Measurements from ENCODE around the gene VENTX.

DNA sequence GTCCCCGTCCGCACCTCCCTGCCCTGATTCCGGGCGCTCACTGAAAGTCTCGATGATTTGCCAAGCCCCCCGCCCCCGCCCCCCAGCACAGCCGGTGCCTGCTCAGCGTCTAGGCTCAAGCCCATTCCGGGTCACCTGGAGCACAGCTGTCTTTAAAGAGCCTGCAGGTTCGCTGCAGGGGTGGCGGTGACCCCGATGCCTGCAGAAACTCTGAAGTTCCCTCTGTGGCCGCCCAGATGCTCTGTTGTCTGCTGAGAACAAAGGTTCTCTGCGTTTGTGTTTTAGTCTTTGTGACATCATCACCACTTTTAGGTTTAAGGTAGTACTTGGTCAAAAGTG is 780 bp downstream of the VENTX start:
- TF ChIP-seq TAF1 (IDR thresholded peaks at IDR 0.05; ENCODE audit: borderline replicate concordance, low read depth, low read length) (no peak), POLR2A (IDR thresholded peaks at IDR 0.05; ENCODE audit: low read depth, low read length) (no peak)
